Uterus (tissue), 2 donors: ENCODE data around the gene PLIN3.

Experiments used
- POLR2A ChIP-seq, 2 donors: fragments of 450-650 bp; IDR thresholded peaks; one replicate each; pipeline ENCODE4 v1.6.1; 2016; ENCODE audit warnings: antibody characterized with exemption in 2 of 2, mild to moderate bottlenecking in 1 of 2, moderate library complexity in 1 of 2
- TF ChIP-seq, protein P1 (sequence below), 4 experiments: fragments of 200-600 bp in 2 of 4; fragments of 450-650 bp in 2 of 4; sonication (generic) in 2 of 4; IDR thresholded peaks; one replicate each; pipeline ENCODE4 v1.5.1; 2016 to 2019; ENCODE audit warnings: antibody characterized with exemption in 4 of 4, mild to moderate bottlenecking in 2 of 4, moderate library complexity in 1 of 4

DNA sequence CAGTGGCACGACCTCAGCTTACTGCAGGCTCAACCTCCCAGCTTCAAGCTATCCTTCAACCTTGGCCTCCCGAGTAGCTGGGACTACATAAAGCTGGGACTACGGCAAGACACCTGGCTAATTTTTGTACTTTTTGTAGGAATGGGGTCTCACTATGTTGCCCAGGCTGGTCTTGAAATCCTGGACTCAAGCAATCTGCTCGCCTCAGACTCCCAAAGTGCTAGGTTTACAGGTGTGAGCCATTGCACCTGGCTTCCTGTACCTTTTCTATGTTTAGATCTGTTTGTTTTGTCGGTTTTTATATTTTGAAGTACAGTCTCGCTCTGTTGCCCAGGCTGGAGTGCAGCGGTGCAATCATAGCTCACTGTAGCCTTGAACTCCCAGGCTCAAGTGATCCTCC lies 18.4 kb downstream of the PLIN3 start:
- TF ChIP-seq, protein P1, sequence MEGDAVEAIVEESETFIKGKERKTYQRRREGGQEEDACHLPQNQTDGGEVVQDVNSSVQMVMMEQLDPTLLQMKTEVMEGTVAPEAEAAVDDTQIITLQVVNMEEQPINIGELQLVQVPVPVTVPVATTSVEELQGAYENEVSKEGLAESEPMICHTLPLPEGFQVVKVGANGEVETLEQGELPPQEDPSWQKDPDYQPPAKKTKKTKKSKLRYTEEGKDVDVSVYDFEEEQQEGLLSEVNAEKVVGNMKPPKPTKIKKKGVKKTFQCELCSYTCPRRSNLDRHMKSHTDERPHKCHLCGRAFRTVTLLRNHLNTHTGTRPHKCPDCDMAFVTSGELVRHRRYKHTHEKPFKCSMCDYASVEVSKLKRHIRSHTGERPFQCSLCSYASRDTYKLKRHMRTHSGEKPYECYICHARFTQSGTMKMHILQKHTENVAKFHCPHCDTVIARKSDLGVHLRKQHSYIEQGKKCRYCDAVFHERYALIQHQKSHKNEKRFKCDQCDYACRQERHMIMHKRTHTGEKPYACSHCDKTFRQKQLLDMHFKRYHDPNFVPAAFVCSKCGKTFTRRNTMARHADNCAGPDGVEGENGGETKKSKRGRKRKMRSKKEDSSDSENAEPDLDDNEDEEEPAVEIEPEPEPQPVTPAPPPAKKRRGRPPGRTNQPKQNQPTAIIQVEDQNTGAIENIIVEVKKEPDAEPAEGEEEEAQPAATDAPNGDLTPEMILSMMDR (IDR thresholded peaks at IDR 0.05) = no peak
- TF ChIP-seq POLR2A (IDR thresholded peaks at IDR 0.05) = no peak
